ENCODE data around the gene KCNE2. TPM values are rescaled to one million over a fixed set of nuclear protein-coding genes. Genes with fewer than 3 reads are reported as not detected.

The KCNE2 gene
- total RNA-seq, 4 donors from 2014 or later = 0.44 to 1.5 (median 0.59) TPM; not detected in 1

DNA sequence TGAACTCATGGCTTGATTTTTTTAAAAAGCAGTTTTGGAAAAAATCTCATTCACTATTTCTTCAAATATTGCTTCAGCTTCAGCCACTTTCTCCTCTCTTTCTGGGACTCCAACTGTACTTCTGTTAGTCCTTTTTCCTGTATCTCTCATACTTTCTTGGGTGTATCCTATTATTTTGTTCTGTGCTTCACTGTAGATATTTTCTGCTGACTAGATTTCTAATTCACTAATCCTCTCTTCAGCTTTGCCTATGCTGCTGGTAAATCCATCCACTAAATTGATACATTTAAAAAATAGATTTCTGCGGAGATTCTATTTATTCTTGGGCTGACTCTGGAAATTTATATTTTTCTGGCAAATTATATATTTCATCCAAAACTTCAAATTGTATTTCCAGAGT is 4.9 kb upstream of the KCNE2 start:
- Histone ChIP-seq H3K27me3 (no peaks in the 10 kb centered on the region), H3K9me3 (no peaks in the 10 kb centered on the region), H3K4me1 (no peaks in the 10 kb centered on the region), H3K4me3 (no peak overlapping the region), H3K27ac (no peak overlapping the region), H3K36me3 (no peaks in the 10 kb centered on the region)
- DNase-seq (ENCODE audit: low spot score in 2 of 2) = no peak
- WGBS, 2 donors = 94 to 98% methylated on average over 1 of the region's 1 CpG
- TF ChIP-seq POLR2A (IDR thresholded peaks at IDR 0.05) = no peak

GRCh38 chr21:34360488-34361241 is 3.1 kb upstream of the KCNE2 start:
- Histone ChIP-seq H3K4me3 (no peak overlapping the region), H3K4me1 (no peaks in the 10 kb centered on the region), H3K9me3 (no peaks in the 10 kb centered on the region), H3K36me3 (no peaks in the 10 kb centered on the region), H3K27ac (no peak overlapping the region), H3K27me3 (no peaks in the 10 kb centered on the region)
- 88 to 89% methylated on average over 12 of the region's 12 CpGs for WGBS, 2 donors
- no peak for DNase-seq (ENCODE audit: low spot score in 2 of 2)
- TF ChIP-seq POLR2A (IDR thresholded peaks at IDR 0.05) (no peak), EP300 (IDR thresholded peaks at IDR 0.05) (no peak)
- TF ChIP-seq, protein P1, sequence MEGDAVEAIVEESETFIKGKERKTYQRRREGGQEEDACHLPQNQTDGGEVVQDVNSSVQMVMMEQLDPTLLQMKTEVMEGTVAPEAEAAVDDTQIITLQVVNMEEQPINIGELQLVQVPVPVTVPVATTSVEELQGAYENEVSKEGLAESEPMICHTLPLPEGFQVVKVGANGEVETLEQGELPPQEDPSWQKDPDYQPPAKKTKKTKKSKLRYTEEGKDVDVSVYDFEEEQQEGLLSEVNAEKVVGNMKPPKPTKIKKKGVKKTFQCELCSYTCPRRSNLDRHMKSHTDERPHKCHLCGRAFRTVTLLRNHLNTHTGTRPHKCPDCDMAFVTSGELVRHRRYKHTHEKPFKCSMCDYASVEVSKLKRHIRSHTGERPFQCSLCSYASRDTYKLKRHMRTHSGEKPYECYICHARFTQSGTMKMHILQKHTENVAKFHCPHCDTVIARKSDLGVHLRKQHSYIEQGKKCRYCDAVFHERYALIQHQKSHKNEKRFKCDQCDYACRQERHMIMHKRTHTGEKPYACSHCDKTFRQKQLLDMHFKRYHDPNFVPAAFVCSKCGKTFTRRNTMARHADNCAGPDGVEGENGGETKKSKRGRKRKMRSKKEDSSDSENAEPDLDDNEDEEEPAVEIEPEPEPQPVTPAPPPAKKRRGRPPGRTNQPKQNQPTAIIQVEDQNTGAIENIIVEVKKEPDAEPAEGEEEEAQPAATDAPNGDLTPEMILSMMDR (IDR thresholded peaks at IDR 0.05) = no peak

DNA sequence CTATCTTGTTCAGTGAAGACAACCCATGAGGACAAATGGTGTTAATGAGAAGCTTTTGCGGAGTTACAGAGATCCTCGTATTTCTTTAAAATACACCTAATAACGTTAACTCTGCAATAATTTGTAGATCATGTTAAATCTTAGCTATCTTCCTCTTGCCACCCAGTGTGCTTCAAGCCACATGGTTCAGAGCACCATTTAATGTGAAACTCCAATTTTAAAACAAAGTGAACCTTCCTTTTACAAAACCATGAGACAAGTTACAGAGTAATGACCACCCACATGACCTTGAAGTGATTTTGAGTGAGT is 1.7 kb upstream of the KCNE2 start:
- Histone ChIP-seq H3K27me3 (no peaks in the 10 kb centered on the region), H3K36me3 (no peaks in the 10 kb centered on the region), H3K9me3 (no peaks in the 10 kb centered on the region), H3K27ac (no peak overlapping the region), H3K4me3 (no peak overlapping the region), H3K4me1 (no peaks in the 10 kb centered on the region)
- 27 to 30% methylated on average over 3 of the region's 3 CpGs for WGBS, 2 donors
- no peak for DNase-seq (ENCODE audit: low spot score in 2 of 2)
- TF ChIP-seq POLR2A (IDR thresholded peaks at IDR 0.05) (no peak), EP300 (IDR thresholded peaks at IDR 0.05) (no peak)

DNA sequence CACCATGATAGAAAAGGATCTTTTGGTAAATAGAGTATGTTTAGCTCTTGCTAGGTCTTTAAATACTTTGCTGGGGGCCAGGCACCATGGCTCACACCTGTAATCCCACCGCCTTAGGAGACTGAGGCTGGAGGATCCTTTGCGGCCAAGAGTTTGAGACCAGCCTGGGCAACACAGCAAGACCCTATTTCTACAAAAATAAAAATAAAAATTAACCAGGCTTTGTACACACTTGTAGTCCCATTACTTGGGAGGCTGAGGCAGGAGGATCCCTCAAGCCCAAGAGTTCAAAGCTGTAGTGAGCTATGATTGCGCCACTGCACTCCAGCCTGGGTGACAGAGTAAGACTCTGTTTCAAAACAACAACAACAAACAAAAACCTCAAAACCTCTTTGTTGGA is 1.1 kb upstream of the KCNE2 start:
- no peak for DNase-seq (ENCODE audit: low spot score in 2 of 2)
- no peak overlapping the region for H3K27ac ChIP-seq
- no peaks in the 10 kb centered on the region for H3K9me3 ChIP-seq
- H3K36me3 ChIP-seq = no peaks in the 10 kb centered on the region
- WGBS, 2 donors = 97 to 98% methylated on average over 3 of the region's 3 CpGs
- no peaks in the 10 kb centered on the region for H3K27me3 ChIP-seq
- no peak for TF ChIP-seq EP300 (IDR thresholded peaks at IDR 0.05)
- TF ChIP-seq, protein P1 (IDR thresholded peaks at IDR 0.05) = no peak
- no peak for TF ChIP-seq POLR2A (IDR thresholded peaks at IDR 0.05)
- H3K4me3 ChIP-seq = no peak overlapping the region
- peaks cover 0 to 5% (median 0%) of the 10 kb centered on the region in 4 donors for H3K4me1 ChIP-seq

GRCh38 chr21:34364921-34365320 is 1.1 kb downstream of the KCNE2 start:
- no peak for DNase-seq (ENCODE audit: low spot score in 2 of 2)
- Histone ChIP-seq H3K4me3 (no peak overlapping the region), H3K27ac (no peak overlapping the region), H3K9me3 (no peaks in the 10 kb centered on the region), H3K27me3 (no peaks in the 10 kb centered on the region), H3K4me1 (peaks cover 0 to 6% (median 0%) of the 10 kb centered on the region in 4 donors), H3K36me3 (no peaks in the 10 kb centered on the region)
- TF ChIP-seq, protein P1 (IDR thresholded peaks at IDR 0.05) = no peak
- TF ChIP-seq EP300 (IDR thresholded peaks at IDR 0.05) (no peak), POLR2A (IDR thresholded peaks at IDR 0.05) (no peak)

DNA sequence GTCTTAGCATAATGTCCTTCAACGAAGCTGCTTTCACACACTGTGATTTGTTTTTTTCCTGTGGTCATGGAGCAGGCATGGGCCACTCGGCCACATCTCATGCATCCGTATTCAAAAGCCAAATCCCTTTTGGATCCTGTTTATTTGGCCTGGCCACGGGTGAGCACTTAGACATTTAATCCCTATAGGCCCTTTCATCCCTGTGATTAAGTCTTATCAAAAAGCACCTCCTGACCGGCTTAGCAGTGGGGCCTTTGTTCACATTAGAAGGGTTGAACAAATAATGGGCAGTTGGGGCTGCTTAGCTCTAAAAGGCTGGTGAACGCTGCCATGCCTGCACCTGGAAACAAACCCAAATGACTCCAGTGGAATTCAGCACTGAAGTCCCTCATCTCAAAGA is 2.0 kb downstream of the KCNE2 start:
- no peaks in the 10 kb centered on the region for H3K36me3 ChIP-seq
- TF ChIP-seq POLR2A (IDR thresholded peaks at IDR 0.05) = no peak
- TF ChIP-seq, protein P1 (IDR thresholded peaks at IDR 0.05) = no peak
- TF ChIP-seq EP300 (IDR thresholded peaks at IDR 0.05) = no peak
- WGBS, 2 donors = 80 to 81% methylated on average over 6 of the region's 6 CpGs
- no peaks in the 10 kb centered on the region for H3K9me3 ChIP-seq
- no peak overlapping the region for H3K27ac ChIP-seq
- H3K4me1 ChIP-seq = peaks cover 0 to 6% (median 0%) of the 10 kb centered on the region in 4 donors
- DNase-seq (ENCODE audit: low spot score in 2 of 2) = no peak
- H3K27me3 ChIP-seq = no peaks in the 10 kb centered on the region
- H3K4me3 ChIP-seq = no peak overlapping the region

Data from tibial nerve (tissue), 4 donors.